HEK293 (cell line): ENCODE data around the gene HTR7.

Source experiments
- CTCF ChIA-PET: fragments of 350-600 bp; formaldehyde crosslinking; extraction: SDS; loops from one replicate; lab custom pipeline; 2021; ENCODE audit warnings: antibody characterized with exemption; lab: Yijun Ruan, JAX
- POLR2A ChIA-PET: fragments of 300-600 bp; formaldehyde crosslinking; extraction: SDS; loops from one replicate; lab custom pipeline; 2020; ENCODE audit warnings: antibody characterized with exemption, inconsistent platforms; lab: Yijun Ruan, JAX
- H3K27ac ChIP-seq: fragments of 200-500 bp; sonication (Bioruptor generic); 2 replicates; pipeline ENCODE4 v1.5.1; 2014; ENCODE audit warnings: low read depth, low read length, control low read depth, inconsistent platforms; ENCODE audit errors: extremely low read depth
- H3K36me3 ChIP-seq, 2 experiments: fragments of 200-500 bp in 1 of 2; sonication (Bioruptor generic) in 1 of 2; 1 replicate in 1 of 2; 2 replicates in 1 of 2; pipeline ENCODE4 v1.5.1; 2014 to 2017; ENCODE audit warnings: inconsistent platforms in 2 of 2, low read length in 2 of 2; ENCODE audit not compliant: control insufficient read depth in 2 of 2, insufficient read depth in 1 of 2
- H3K4me1 ChIP-seq: fragments of 200-500 bp; sonication (Bioruptor generic); 2 replicates; pipeline ENCODE4 v1.5.1; 2014; ENCODE audit warnings: mild to moderate bottlenecking, low read length, inconsistent platforms; ENCODE audit not compliant: control insufficient read depth, insufficient read depth
- H3K4me3 ChIP-seq: 2 replicates; pipeline ENCODE4 v1.5.1; 2011; ENCODE audit warnings: low read depth, mild to moderate bottlenecking, control low read depth, low read length, moderate library complexity
- H3K9me3 ChIP-seq: fragments of 200-500 bp; sonication (Bioruptor generic); 2 replicates; pipeline ENCODE4 v1.5.1; 2014; ENCODE audit warnings: low read depth, low read length, inconsistent platforms; ENCODE audit not compliant: control insufficient read depth, insufficient read depth
- CTCF ChIP-seq: fragments of 450-650 bp; formaldehyde crosslinking; IDR thresholded peaks from 2 replicates; pipeline ENCODE4 v1.5.1; 2016; ENCODE audit warnings: missing biosample characterization, missing genetic modification characterization
- GLI4 ChIP-seq: fragments of 450-650 bp; formaldehyde crosslinking; IDR thresholded peaks from 2 replicates; pipeline ENCODE4 v1.5.1; 2016; ENCODE audit warnings: missing biosample characterization, missing genetic modification characterization
- KLF1 ChIP-seq: fragments of 450-650 bp; formaldehyde crosslinking; IDR thresholded peaks from 2 replicates; pipeline ENCODE4 v1.5.1; 2016; ENCODE audit warnings: missing biosample characterization, missing genetic modification characterization
- PATZ1 ChIP-seq: fragments of 450-650 bp; formaldehyde crosslinking; IDR thresholded peaks from 2 replicates; pipeline ENCODE4 v1.5.1; 2016; ENCODE audit warnings: missing biosample characterization, missing genetic modification characterization
- PBX3 ChIP-seq: sonication (generic); formaldehyde crosslinking; IDR thresholded peaks from 2 replicates; pipeline ENCODE4 v1.8.1; 2022; ENCODE audit warnings: mild to moderate bottlenecking, moderate library complexity, missing genetic modification reagents
- SCRT1 ChIP-seq: fragments of 450-650 bp; formaldehyde crosslinking; IDR thresholded peaks from 2 replicates; pipeline ENCODE4 v1.5.1; 2016; ENCODE audit warnings: missing biosample characterization, missing genetic modification characterization, borderline replicate concordance
- SP3 ChIP-seq: fragments of 450-650 bp; formaldehyde crosslinking; IDR thresholded peaks from 2 replicates; pipeline ENCODE4 v1.5.1; 2016; ENCODE audit warnings: missing biosample characterization, missing genetic modification characterization
- ZNF214 ChIP-seq: fragments of 450-650 bp; formaldehyde crosslinking; IDR thresholded peaks from 2 replicates; pipeline ENCODE4 v1.5.1; 2017; ENCODE audit warnings: missing biosample characterization, mild to moderate bottlenecking, missing genetic modification characterization, borderline replicate concordance
- ZNF274 ChIP-seq, 2 experiments: fragments of 200-500 bp in 1 of 2; fragments of 450-650 bp in 1 of 2; sonication (Bioruptor generic) in 1 of 2; formaldehyde crosslinking in 1 of 2; IDR thresholded peaks; 2 replicates each; pipeline versions ENCODE4 v1.5.1 to v1.6.1; 2014 to 2016; ENCODE audit warnings: borderline replicate concordance in 1 of 2, inconsistent platforms in 1 of 2, low read length in 1 of 2, missing biosample characterization in 1 of 2, missing genetic modification characterization in 1 of 2
- ZNF292 ChIP-seq: fragments of 450-650 bp; formaldehyde crosslinking; IDR thresholded peaks from 2 replicates; pipeline ENCODE4 v1.5.1; 2016; ENCODE audit warnings: low read depth, missing biosample characterization, missing genetic modification characterization, borderline replicate concordance
- ZNF341 ChIP-seq: fragments of 450-650 bp; formaldehyde crosslinking; IDR thresholded peaks from 2 replicates; pipeline ENCODE4; 2016; ENCODE audit warnings: low read depth, missing biosample characterization, missing genetic modification characterization
- ZNF404 ChIP-seq: fragments of 450-650 bp; formaldehyde crosslinking; IDR thresholded peaks from 2 replicates; pipeline ENCODE4 v1.5.1; 2017; ENCODE audit warnings: missing biosample characterization, missing genetic modification characterization
- ZNF426 ChIP-seq: fragments of 450-650 bp; formaldehyde crosslinking; IDR thresholded peaks from 2 replicates; pipeline ENCODE4 v1.5.1; 2017; ENCODE audit warnings: missing biosample characterization, missing genetic modification characterization, mild to moderate bottlenecking, inconsistent platforms, moderate library complexity
- ZNF521 ChIP-seq: fragments of 450-650 bp; formaldehyde crosslinking; IDR thresholded peaks from 2 replicates; pipeline ENCODE4 v1.5.1; 2017; ENCODE audit warnings: missing biosample characterization, mild to moderate bottlenecking, missing genetic modification characterization
- ZNF555 ChIP-seq: fragments of 450-650 bp; formaldehyde crosslinking; conservative IDR thresholded peaks from 2 replicates; pipeline ENCODE4 v1.5.1; 2017; ENCODE audit warnings: missing biosample characterization, mild to moderate bottlenecking, missing genetic modification characterization, inconsistent platforms
- ZNF623 ChIP-seq: fragments of 450-650 bp; formaldehyde crosslinking; IDR thresholded peaks from 2 replicates; pipeline ENCODE4 v1.5.1; 2016; ENCODE audit warnings: missing biosample characterization, missing genetic modification characterization
- ZNF677 ChIP-seq: fragments of 450-650 bp; IDR thresholded peaks from 2 replicates; pipeline ENCODE4 v1.5.0; 2018; ENCODE audit warnings: missing biosample characterization, mild to moderate bottlenecking, missing genetic modification characterization, moderate library complexity
- ZNF701 ChIP-seq: fragments of 450-650 bp; formaldehyde crosslinking; IDR thresholded peaks from 2 replicates; pipeline ENCODE4 v1.5.1; 2016; ENCODE audit warnings: missing biosample characterization, missing genetic modification characterization
- ZNF830 ChIP-seq: fragments of 450-650 bp; IDR thresholded peaks from 2 replicates; pipeline ENCODE4 v1.5.0; 2018; ENCODE audit warnings: missing biosample characterization, missing genetic modification characterization, low read depth, mild to moderate bottlenecking, moderate library complexity
- ZSCAN23 ChIP-seq: fragments of 450-650 bp; formaldehyde crosslinking; IDR thresholded peaks from 2 replicates; pipeline ENCODE4 v1.5.1; 2016; ENCODE audit warnings: missing biosample characterization, missing genetic modification characterization
- ZSCAN5A ChIP-seq: fragments of 450-650 bp; formaldehyde crosslinking; IDR thresholded peaks from 2 replicates; pipeline ENCODE4 v1.5.1; 2016; ENCODE audit warnings: missing biosample characterization, missing genetic modification characterization

The HTR7 gene

GRCh38 chr10:90734415-90734814, 123.4 kb downstream of the HTR7 start:
- ChIA-PET CTCF (interaction anchor here (0.6 kb wide), 1 partner anchor 122 kb away, joined by 3 read pairs; no protein-coding TSS in a partner anchor), POLR2A (no interaction called here)

GRCh38 chr10:90732581-90732980, 125.3 kb downstream of the HTR7 start:
- TF ChIP-seq ZNF623 (tag by site-specific recombination), result no peak
- TF ChIP-seq GLI4 (tag by site-specific recombination), result no peak
- no peak for TF ChIP-seq ZNF426 (tag by site-specific recombination)
- TF ChIP-seq ZNF830 (tag by site-specific recombination), result no peak
- TF ChIP-seq ZNF404, result no peak
- TF ChIP-seq SCRT1 (tag by site-specific recombination), result no peak
- TF ChIP-seq SP3 (tag by site-specific recombination), result no peak
- TF ChIP-seq ZNF214 (tag by site-specific recombination), result no peak
- TF ChIP-seq ZNF521 (tag by site-specific recombination), result no peak
- no peak for TF ChIP-seq ZNF677 (tag by site-specific recombination)
- TF ChIP-seq ZNF555 (tag by site-specific recombination), result no peak
- Histone ChIP-seq H3K36me3 (no peaks in the 10 kb centered on the region), H3K4me1 (no peaks in the 10 kb centered on the region), H3K9me3 (no peaks in the 10 kb centered on the region), H3K27ac (no peak overlapping the region), H3K4me3 (no peak overlapping the region)
- POLR2A ChIA-PET, result no interaction called here
- CTCF ChIA-PET, result no interaction called here

More at GRCh38 chr10:90734415-90734814, 123.4 kb downstream of the HTR7 start:
- no peak overlapping the region for H3K4me3 ChIP-seq
- TF ChIP-seq PATZ1 (tag by site-specific recombination), result no peak
- TF ChIP-seq ZNF292, result no peak
- no peak for TF ChIP-seq ZNF341 (tag by site-specific recombination)
- no peak for TF ChIP-seq PBX3 (CRISPR knock-in tag)
- TF ChIP-seq CTCF (tag by site-specific recombination), result no peak
- TF ChIP-seq KLF1 (tag by site-specific recombination), result no peak
- TF ChIP-seq ZNF274 (IDR thresholded peaks at IDR 0.05; ENCODE audit: low read length), result no peak
- TF ChIP-seq ZNF274 (tag by site-specific recombination; IDR thresholded peaks at IDR 0.05; ENCODE audit: borderline replicate concordance), result no peak
- TF ChIP-seq ZNF701, result no peak
- no peak for TF ChIP-seq ZSCAN23 (tag by site-specific recombination)
- no peak for TF ChIP-seq ZSCAN5A
- no peak overlapping the region for H3K27ac ChIP-seq
- H3K9me3 ChIP-seq, result no peaks in the 10 kb centered on the region
- H3K4me1 ChIP-seq, result no peaks in the 10 kb centered on the region
- no peaks in the 10 kb centered on the region for H3K36me3 ChIP-seq
